Endometrial microvascular endothelial cells (primary cell): ENCODE results near the gene HOXA1. TPM values are rescaled to one million over a fixed set of nuclear protein-coding genes. Genes with fewer than 3 reads are reported as not detected.

Experiments used
- total RNA-seq: library from RNA; depleted of rRNA; stranded (reverse); fragments of >200 nt; gene quantifications from one replicate; pipeline ENCODE4 v1.2.3, GENCODE V29; 2015; ENCODE audit errors: inconsistent ontology term

Gene HOXA1
- total RNA-seq, 1 donor from 2014 or later: 0.65 TPM

Other genes starting within 250 kb of the HOXA1 start
- gene SKAP2, start 231.4 kb downstream of the HOXA1 start, total RNA-seq: 21.0 TPM
- gene HOXA2, start 6.7 kb upstream of the HOXA1 start, total RNA-seq: not detected
- 0.93 TPM for gene HOXA4, start 34.8 kb upstream of the HOXA1 start, total RNA-seq
- gene HOXA5, start 47.7 kb upstream of the HOXA1 start, total RNA-seq: 4.4 TPM
- 6.0 TPM for gene HOXA6, start 51.8 kb upstream of the HOXA1 start, total RNA-seq
- gene HOXA3, start 56.6 kb upstream of the HOXA1 start, total RNA-seq: 6.6 TPM
- 10.0 TPM for gene HOXA7, start 60.7 kb upstream of the HOXA1 start, total RNA-seq
- 47.0 TPM for gene HOXA9, start 69.5 kb upstream of the HOXA1 start, total RNA-seq
- gene HOXA10, start 78.3 kb upstream of the HOXA1 start, total RNA-seq: 9.8 TPM
- gene HOXA11, start 89.2 kb upstream of the HOXA1 start, total RNA-seq: 7.3 TPM
- 0.09 TPM for gene HOXA13, start 104.1 kb upstream of the HOXA1 start, total RNA-seq
- gene EVX1, start 146.8 kb upstream of the HOXA1 start, total RNA-seq: not detected